Measurements from ENCODE around the gene TTBK2. TPM values are rescaled to one million over a fixed set of nuclear protein-coding genes. Genes with fewer than 3 reads are reported as not detected.

The TTBK2 gene
- total RNA-seq, 3 donors from 2014 or later (not counting 1 experiment from before 2014, with no cell fraction given): 17.5 to 25.9 (median 25.7) TPM

- H3K27me3 Mint-ChIP-seq (ENCODE audit: low read depth in 2 of 2): no peaks in the 10 kb centered on the region
- H3K36me3 Mint-ChIP-seq: peaks cover 6% of the 10 kb centered on the region
- H3K27me3 ChIP-seq (ENCODE audit: control insufficient read depth, insufficient read depth, low read length): no peaks in the 10 kb centered on the region
- peaks cover 14% of the 10 kb centered on the region for H3K36me3 ChIP-seq (ENCODE audit: control insufficient read depth, insufficient read depth, low read length)
- no peak overlapping the region for H3K4me3 Mint-ChIP-seq
- no peaks in the 10 kb centered on the region for H3K9me3 Mint-ChIP-seq
- ATAC-seq: no peak
- intact Hi-C loops (cut with micrococcal nuclease): no loop called here
- no peaks in the 10 kb centered on the region for H3K9me3 ChIP-seq (ENCODE audit: control insufficient read depth, insufficient read depth, low read length)
- H3K4me1 ChIP-seq (ENCODE audit: control insufficient read depth, insufficient read depth, low read length): peaks cover under 1% of the 10 kb centered on the region
- no peak overlapping the region for H3K27ac ChIP-seq (ENCODE audit: low read length)
- DNase-seq: no peak
- no peak overlapping the region for H3K4me3 ChIP-seq (ENCODE audit: low read length)
- peaks cover 3 to 8% of the 10 kb centered on the region in 2 donors for H3K4me1 Mint-ChIP-seq
- H3K27ac Mint-ChIP-seq: no peak overlapping the region
- TF ChIP-seq CTCF (IDR thresholded peaks at IDR 0.05): no peak
- 92% methylated on average over 5 of the region's 5 CpGs for WGBS (ENCODE audit: insufficient coverage)
These were observed 224.0 kb downstream of the TTBK2 start for GRCh38 chr15:42696626-42697025.

GRCh38 chr15:42695527-42696071 lies 225.0 kb downstream of the TTBK2 start:
- Mint-ChIP-seq H3K4me1 (peaks cover 13 to 18% of the 10 kb centered on the region in 2 donors), H3K9me3 (no peaks in the 10 kb centered on the region), H3K27me3 (ENCODE audit: low read depth in 2 of 2) (no peaks in the 10 kb centered on the region), H3K36me3 (peaks cover 6% of the 10 kb centered on the region), H3K27ac (peak overlapping the region in 1 of 2 donors; percentile 67), H3K4me3 (no peak overlapping the region)
- H3K27me3 ChIP-seq (ENCODE audit: control insufficient read depth, insufficient read depth, low read length): no peaks in the 10 kb centered on the region
- H3K27ac ChIP-seq (ENCODE audit: low read length): no peak overlapping the region
- 88% methylated on average over 6 of the region's 6 CpGs for WGBS (ENCODE audit: insufficient coverage)
- intact Hi-C loops (cut with micrococcal nuclease): no loop called here
- H3K36me3 ChIP-seq (ENCODE audit: control insufficient read depth, insufficient read depth, low read length): peaks cover 14% of the 10 kb centered on the region
- no peak overlapping the region for H3K4me3 ChIP-seq (ENCODE audit: low read length)
- ATAC-seq (no peak), DNase-seq (no peak)
- no peak for TF ChIP-seq CTCF (IDR thresholded peaks at IDR 0.05)
- peaks cover 11% of the 10 kb centered on the region for H3K4me1 ChIP-seq (ENCODE audit: control insufficient read depth, insufficient read depth, low read length)
- no peaks in the 10 kb centered on the region for H3K9me3 ChIP-seq (ENCODE audit: control insufficient read depth, insufficient read depth, low read length)

- Histone ChIP-seq H3K4me1 (ENCODE audit: control insufficient read depth, insufficient read depth, low read length) (peaks cover 12% of the 10 kb centered on the region), H3K36me3 (ENCODE audit: control insufficient read depth, insufficient read depth, low read length) (peaks cover 14% of the 10 kb centered on the region), H3K9me3 (ENCODE audit: control insufficient read depth, insufficient read depth, low read length) (no peaks in the 10 kb centered on the region), H3K27me3 (ENCODE audit: control insufficient read depth, insufficient read depth, low read length) (no peaks in the 10 kb centered on the region), H3K4me3 (ENCODE audit: low read length) (no peak overlapping the region), H3K27ac (ENCODE audit: low read length) (no peak overlapping the region)
- ATAC-seq (no peak), DNase-seq (no peak)
- Mint-ChIP-seq H3K36me3 (peaks cover 6% of the 10 kb centered on the region), H3K4me3 (no peak overlapping the region), H3K27ac (no peak overlapping the region), H3K4me1 (peaks cover 20 to 22% of the 10 kb centered on the region in 2 donors), H3K9me3 (no peaks in the 10 kb centered on the region), H3K27me3 (ENCODE audit: low read depth in 2 of 2) (no peaks in the 10 kb centered on the region)
- intact Hi-C loops (cut with micrococcal nuclease): no loop called here
- TF ChIP-seq CTCF (IDR thresholded peaks at IDR 0.05): no peak
- WGBS (ENCODE audit: insufficient coverage): 97% methylated on average over 10 of the region's 10 CpGs
These were observed 226.2 kb downstream of the TTBK2 start for GRCh38 chr15:42694398-42694797.

- H3K27ac ChIP-seq (ENCODE audit: low read length): no peak overlapping the region
- H3K9me3 Mint-ChIP-seq: no peaks in the 10 kb centered on the region
- no peak overlapping the region for H3K4me3 Mint-ChIP-seq
- no peaks in the 10 kb centered on the region for H3K27me3 Mint-ChIP-seq (ENCODE audit: low read depth in 2 of 2)
- ATAC-seq (no peak), DNase-seq (no peak)
- no peak overlapping the region for H3K4me3 ChIP-seq (ENCODE audit: low read length)
- no peaks in the 10 kb centered on the region for H3K9me3 ChIP-seq (ENCODE audit: control insufficient read depth, insufficient read depth, low read length)
- H3K4me1 Mint-ChIP-seq: peaks cover 20 to 22% of the 10 kb centered on the region in 2 donors
- H3K4me1 ChIP-seq (ENCODE audit: control insufficient read depth, insufficient read depth, low read length): peaks cover 12% of the 10 kb centered on the region
- H3K36me3 Mint-ChIP-seq: peaks cover 6% of the 10 kb centered on the region
- no peak overlapping the region for H3K27ac Mint-ChIP-seq
- H3K36me3 ChIP-seq (ENCODE audit: control insufficient read depth, insufficient read depth, low read length): peaks cover 14% of the 10 kb centered on the region
- no peaks in the 10 kb centered on the region for H3K27me3 ChIP-seq (ENCODE audit: control insufficient read depth, insufficient read depth, low read length)
- WGBS (ENCODE audit: insufficient coverage): 94% methylated on average over 6 of the region's 6 CpGs
- intact Hi-C loops (cut with micrococcal nuclease): no loop called here
- no peak for TF ChIP-seq CTCF (IDR thresholded peaks at IDR 0.05)
These were observed 226.6 kb downstream of the TTBK2 start for GRCh38 chr15:42693942-42694341.

Data from natural killer cell (primary cell).